ENCODE measurements around the gene MRPS18A.

DNA sequence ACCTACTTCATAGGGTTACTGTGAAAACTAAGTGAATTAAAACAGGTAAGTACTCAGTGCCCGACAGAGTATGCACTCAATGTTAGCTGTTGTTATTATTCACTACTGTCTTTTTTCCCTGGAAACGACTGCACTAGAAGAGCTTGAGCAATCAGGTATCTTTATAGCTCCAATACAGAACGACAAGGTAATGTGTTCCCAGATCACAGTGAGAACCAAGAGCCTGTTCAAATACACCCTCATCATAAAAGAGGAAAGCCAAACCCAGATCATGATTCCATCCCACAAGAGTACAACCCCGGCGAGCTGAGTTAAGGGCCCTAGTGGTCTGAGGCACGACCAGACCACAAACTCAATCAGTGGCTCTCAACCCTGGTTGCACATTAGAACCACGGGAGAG is 9.8 kb downstream of the MRPS18A start:
- TF ChIP-seq, protein P1, sequence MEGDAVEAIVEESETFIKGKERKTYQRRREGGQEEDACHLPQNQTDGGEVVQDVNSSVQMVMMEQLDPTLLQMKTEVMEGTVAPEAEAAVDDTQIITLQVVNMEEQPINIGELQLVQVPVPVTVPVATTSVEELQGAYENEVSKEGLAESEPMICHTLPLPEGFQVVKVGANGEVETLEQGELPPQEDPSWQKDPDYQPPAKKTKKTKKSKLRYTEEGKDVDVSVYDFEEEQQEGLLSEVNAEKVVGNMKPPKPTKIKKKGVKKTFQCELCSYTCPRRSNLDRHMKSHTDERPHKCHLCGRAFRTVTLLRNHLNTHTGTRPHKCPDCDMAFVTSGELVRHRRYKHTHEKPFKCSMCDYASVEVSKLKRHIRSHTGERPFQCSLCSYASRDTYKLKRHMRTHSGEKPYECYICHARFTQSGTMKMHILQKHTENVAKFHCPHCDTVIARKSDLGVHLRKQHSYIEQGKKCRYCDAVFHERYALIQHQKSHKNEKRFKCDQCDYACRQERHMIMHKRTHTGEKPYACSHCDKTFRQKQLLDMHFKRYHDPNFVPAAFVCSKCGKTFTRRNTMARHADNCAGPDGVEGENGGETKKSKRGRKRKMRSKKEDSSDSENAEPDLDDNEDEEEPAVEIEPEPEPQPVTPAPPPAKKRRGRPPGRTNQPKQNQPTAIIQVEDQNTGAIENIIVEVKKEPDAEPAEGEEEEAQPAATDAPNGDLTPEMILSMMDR (IDR thresholded peaks at IDR 0.05; ENCODE audit: poor library complexity): no peak
- TF ChIP-seq EZH2 (IDR thresholded peaks at IDR 0.05; ENCODE audit: borderline replicate concordance) (no peak), EZH2phosphoT487 (IDR thresholded peaks at IDR 0.05; ENCODE audit: low read depth, severe bottlenecking, unreplicated experiment) (no peak)
